NCI-H2107 treated with DMSO at 0.1 percent for 48 hours (cell line): ENCODE results near the gene IVNS1ABP.

Experiments
- DNase-seq: peaks from one replicate; lab custom pipeline; 2025; ENCODE audit not compliant: unreplicated experiment; lab: John Stamatoyannopoulos, UW

IVNS1ABP gene

DNA sequence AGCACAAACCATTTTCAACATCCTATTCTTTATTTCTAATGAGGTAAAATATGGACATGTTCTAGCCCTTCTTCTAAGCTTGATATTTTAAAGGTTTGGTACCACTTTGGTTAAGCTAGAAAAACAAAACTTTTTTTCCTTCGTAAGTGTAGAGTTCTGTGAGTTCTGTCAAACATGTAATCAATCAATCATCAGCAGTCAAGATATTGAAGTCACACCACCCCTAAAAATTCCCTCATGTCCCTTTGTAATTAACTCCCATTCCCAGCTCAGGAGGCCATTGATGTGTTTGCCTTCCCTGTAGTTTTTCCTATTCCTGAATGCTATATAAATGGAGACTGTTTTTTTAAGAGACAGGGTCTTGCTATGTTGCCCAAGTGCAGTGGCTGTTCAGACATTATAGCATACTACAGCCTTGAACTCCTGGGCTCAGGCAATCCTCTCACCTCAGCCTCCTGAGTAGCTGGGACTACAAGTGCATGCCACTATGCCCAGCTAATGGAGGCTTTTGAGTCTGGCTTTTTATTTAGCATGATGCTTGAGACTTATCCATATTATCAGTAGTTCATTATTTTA, 23.0 kb downstream of the IVNS1ABP start:
- no peak for DNase-seq

DNA sequence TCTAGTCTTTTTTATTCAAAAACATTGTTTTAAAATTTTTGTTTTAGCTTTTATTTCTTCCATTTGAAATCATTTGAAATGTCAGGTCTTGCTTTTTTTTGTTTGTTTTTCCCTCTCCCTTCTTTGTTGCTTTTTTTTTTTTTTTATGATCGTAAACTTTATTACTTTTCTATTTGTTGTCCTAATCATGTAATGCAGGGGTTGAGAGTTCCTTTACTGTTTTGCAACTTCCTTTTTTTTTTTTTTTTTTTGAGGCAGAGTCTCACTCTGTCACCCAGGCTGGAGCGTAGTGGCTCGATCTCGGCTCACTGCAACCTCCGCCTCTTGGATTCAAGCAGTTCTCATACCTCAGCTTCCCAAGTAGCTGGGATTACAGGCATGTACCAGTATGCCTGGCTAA, 24.8 kb downstream of the IVNS1ABP start:
- DNase-seq: no peak

GRCh38 chr1:185291652-185292051, 25.4 kb downstream of the IVNS1ABP start:
- no peak for DNase-seq

GRCh38 chr1:185291159-185291558, 25.9 kb downstream of the IVNS1ABP start:
- DNase-seq: no peak

GRCh38 chr1:185289880-185290279, 27.2 kb downstream of the IVNS1ABP start:
- DNase-seq: no peak

DNA sequence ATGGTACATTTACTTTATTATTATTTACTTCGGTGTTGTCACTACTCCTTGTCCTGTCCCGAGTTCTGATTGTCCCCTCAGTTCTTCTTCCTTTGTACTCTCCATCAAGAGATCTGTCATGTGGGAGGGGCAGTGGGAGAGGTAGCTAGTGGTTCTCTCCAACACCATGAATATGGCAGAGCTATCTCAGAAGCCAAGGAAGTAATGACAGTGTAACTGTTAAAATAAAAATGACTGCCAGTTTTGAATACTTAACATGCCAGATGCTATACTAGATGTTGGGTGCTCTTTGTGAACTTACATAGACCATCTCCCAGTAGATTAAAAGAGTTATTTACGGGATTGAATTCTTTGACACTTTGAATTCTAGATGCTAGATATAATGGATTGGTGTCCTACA, 28.6 kb downstream of the IVNS1ABP start:
- no peak for DNase-seq

GRCh38 chr1:185287451-185287850, 29.6 kb downstream of the IVNS1ABP start:
- DNase-seq: no peak

DNA sequence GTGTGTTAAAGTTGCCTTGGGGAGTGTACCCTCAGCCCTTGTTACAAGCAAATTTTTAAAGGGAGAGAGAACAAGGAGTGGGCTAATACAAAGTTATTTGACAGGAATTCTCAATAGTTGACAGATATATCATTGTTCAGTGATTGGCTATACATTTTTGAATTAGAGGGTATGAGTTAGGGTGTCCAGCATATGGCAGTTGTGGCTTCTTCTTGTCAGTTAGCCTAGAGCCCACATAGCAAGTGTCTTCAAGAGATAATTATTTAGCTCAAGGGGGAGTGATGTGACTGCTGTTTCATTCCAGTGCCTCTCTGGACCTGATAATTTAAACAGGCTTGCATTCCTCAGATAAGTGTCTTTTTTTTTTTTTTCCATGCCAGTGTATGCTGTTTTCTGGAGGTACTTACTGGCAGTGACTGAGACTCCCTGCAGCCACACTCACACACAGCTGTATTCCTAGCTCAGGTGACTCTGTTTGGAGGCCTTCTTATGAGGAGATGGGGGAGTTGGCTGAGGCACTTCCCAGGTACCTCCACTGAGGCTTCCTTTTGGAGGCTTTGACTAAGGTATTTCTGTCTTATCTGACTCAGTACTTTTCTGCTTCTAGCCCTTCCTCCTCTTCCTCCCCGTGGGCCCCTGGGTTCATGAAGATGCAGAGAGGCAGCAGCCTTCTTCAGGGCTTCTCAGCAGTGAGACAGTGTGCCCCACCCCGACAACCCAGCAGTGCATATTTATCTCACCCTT, 32.3 kb downstream of the IVNS1ABP start:
- DNase-seq: no peak

DNA sequence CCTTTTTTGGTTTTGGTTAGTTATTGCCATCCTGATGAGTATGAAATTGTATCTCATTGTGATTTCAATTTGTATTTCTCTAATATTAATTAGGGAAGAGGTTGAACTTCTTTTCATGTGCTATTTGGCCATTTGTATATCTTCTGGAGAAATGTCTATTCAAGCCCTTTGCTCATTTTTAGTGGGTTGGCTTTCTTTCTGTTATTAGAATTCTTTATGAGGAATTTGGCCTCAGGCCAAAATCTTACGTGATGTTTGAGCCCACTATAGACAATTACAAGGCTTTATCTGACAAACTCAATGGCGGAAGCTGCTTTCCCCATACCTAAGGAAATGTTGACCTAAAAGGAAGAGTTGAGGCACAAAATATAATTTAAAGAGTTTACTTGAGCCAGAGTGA, 32.9 kb downstream of the IVNS1ABP start:
- no peak for DNase-seq

- DNase-seq: no peak
Measured at GRCh38 chr1:185281245-185281644, 35.8 kb downstream of the IVNS1ABP start.

DNA sequence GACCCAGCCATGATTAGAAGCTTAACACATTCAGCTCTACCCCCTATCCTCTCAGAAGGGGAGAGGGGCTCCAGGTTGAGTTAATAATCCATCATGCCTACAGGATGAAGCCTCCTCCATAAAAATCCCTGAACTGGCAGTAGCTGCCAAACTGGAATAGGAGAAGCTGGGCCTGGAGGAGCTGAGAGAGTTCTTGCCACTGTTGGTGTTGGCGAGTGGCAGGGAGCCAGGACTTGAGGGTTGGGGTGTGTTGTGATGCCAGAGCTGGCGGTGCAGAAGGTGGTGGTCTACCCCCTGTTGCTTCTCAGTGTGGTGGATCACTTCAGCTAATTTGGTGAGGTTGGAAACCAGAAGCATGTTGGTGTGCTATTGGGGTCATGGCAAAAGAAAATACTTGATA, 36.5 kb downstream of the IVNS1ABP start:
- no peak for DNase-seq

GRCh38 chr1:185279571-185279970, 37.5 kb downstream of the IVNS1ABP start:
- DNase-seq: no peak

DNA sequence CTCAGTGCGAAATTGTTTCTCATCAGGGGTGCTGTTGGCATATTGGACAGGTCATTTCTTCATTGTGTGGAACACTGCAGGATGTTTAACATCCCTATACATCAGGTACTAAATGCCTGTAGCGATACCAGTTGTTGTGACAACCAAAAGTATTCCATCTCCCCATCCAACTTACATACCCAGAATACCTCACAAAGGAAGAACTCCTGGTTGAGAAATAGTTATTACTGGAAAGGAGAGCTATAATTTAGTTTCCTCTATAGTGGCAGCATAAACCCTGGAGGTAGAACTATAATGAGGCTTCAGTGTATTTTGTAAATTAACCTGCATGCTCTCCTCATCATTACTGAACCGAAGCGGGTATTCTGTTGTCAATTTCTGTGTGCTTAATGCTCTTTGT, 45.1 kb downstream of the IVNS1ABP start:
- DNase-seq: no peak

DNA sequence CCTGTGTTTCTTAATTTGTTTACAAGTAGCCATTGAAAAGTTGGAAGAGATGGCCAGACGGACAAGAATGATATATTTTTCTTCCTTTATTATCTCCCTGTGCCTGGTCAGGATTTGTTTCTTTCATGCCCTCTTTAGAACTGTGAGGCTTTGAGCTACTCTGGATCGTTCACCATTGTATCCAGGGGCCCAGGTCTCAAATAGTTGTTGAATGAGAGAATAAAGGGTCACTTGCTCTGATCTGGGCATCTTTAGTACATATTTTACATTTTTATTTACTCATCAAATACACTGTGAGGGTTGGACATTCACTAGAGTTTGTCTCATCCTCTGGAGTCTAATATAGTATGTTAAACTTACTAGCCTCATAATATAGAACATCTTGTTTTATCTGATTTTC, 48.7 kb downstream of the IVNS1ABP start:
- no peak for DNase-seq

DNA sequence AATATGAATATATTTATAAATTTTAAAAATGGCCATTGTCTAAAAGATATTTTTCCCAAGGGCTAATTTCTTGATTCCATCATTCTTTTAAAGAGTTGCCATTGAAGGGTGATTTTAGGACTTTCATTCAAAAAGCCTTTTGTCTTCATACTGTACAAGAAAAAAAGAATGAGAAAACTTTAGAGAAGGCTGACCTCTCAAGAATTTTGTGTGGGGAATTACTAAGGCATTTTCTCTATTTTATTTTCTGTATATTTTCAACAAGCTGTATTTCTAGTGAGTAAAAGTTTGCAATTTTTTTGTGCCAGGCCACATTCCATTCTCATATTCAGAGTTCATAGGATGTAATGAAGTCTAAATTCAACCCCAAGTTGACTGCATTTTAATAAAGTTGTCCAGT, 49.3 kb downstream of the IVNS1ABP start:
- DNase-seq: no peak

DNA sequence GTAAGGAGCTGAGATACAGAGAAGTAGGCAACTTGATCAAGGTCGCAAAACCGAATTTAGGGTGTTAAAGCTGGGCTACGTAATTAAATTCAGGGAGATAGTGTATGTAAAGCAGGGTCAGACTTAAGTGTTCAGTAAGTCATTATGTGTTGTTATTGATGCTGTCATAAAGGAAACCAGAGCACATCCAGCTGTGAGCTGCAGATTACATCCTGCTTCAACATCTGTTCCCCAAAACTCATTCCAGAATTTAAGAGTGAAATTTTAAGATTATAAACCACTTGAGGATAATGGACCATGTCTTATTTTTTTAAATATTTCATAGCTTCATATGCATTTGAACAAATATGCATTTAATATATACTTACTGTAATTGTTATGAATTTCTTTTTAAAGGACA, 49.7 kb downstream of the IVNS1ABP start:
- no peak for DNase-seq

DNA sequence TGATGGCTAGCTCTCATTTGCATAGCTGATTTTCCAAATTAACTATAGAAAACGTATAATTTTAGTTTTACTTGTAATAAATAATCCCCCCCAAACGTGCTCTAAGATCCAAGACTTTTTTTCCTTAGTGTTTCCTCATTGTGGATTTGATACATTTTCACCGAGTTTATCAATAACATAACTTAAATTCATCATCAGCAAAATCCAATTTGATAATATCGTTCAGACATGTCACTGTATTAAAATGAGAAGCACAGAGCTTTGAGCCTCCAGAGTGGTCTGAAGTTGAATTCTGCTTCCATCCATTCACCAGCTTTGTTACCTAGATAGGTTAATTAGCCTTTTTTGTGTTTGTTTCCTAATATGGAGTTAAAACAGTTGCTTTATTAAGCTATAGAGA, 51.7 kb downstream of the IVNS1ABP start:
- no peak for DNase-seq

DNA sequence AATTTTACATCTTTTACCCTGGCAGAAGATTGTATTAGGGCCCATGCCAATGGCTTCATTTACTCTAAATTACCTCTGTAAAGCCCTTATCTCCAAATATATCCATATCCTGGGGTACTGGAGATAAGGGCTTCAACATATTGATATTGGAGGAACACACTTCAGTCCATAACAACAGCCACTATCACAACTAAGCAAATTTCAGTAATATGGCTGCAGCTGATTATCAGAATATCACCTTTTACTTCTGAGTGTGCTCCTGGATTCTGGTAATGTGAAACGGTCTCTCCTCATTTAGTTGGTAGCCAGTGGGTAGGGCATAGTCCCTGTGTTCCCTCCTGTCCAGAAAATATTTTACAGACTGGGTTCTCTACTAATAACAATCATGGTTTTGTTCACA, 53.3 kb downstream of the IVNS1ABP start:
- DNase-seq: no peak

GRCh38 chr1:185263292-185263691, 53.8 kb downstream of the IVNS1ABP start:
- DNase-seq: no peak

- DNase-seq: no peak
Measured at GRCh38 chr1:185262151-185262550, 54.9 kb downstream of the IVNS1ABP start.

DNA sequence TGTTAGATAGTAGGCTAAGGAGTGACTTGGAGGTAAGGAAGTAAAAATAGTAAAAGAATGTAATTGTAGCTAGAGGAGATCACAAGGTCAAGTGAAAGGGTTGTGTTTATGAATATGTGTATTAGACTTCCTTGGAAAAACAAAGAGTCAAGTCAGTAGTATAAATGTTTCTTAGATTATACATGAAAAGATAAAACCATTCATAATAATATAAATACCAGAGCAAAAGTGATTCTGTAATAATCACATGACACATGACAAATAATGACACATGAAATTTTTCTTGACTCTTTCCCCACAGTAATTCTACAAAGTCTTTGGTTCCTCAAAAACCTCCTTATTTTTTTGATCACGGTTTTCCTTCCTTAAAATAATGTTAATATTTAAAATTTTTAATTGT, 56.4 kb downstream of the IVNS1ABP start:
- no peak for DNase-seq

DNA sequence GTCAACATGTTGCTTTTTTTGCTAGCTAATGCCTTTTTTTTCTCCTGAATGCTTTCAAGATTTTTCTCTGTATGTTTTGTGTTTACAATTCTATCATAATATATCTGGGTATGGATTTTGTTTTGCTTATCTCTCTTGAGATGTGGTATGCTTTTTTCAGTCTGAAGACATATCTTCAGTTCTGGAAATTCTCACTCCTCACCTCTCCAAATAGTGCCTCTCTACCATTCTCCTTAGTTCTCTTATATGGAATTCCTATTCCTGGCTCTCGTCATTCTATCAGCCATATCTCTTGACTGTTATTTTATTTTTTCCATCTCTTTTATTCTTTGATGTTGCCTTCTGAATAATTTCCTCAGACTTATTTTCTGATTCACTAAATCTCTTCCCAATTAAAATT, 58.4 kb downstream of the IVNS1ABP start:
- no peak for DNase-seq

DNA sequence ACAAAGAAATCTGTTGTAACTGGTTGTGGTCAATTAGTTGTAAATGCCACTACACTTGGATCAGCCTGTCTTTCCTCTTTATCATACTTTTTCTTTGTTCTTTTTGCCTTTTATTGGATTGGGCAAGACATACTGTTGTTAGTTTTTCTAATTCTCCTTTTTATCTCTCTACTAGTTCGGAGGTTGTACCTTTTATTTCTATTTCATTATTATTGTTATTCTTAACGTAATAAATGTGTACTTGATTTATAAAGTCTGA, 59.2 kb downstream of the IVNS1ABP start:
- DNase-seq: no peak
